ENCODE measurements around the gene TMEM131.

Gene TMEM131

GRCh38 chr2:97728091-97728731, 267.5 kb downstream of the TMEM131 start:
- in situ Hi-C loops (cut with HindIII; ENCODE audit: low sequenced_read_pairs), result no loop called here
- DNase-seq (ENCODE audit: low read depth, low spot score), result no peak
- TF ChIP-seq CTCF (IDR thresholded peaks at IDR 0.05; ENCODE audit: low read depth, low read length), result no peak
- no peak overlapping the region for H3K4me3 ChIP-seq (ENCODE audit: low read depth, low read length)

- in situ Hi-C loops (cut with HindIII; ENCODE audit: low sequenced_read_pairs), result no loop called here
- no peak for TF ChIP-seq CTCF (IDR thresholded peaks at IDR 0.05; ENCODE audit: low read depth, low read length)
- H3K4me3 ChIP-seq (ENCODE audit: low read depth, low read length), result no peak overlapping the region
- DNase-seq (ENCODE audit: low read depth, low spot score), result no peak
Measured at GRCh38 chr2:97727296-97727695, 268.5 kb downstream of the TMEM131 start.

GRCh38 chr2:97726261-97727064, 269.3 kb downstream of the TMEM131 start:
- DNase-seq (ENCODE audit: low read depth, low spot score), result no peak
- in situ Hi-C loops (cut with HindIII; ENCODE audit: low sequenced_read_pairs), result no loop called here
- TF ChIP-seq CTCF (IDR thresholded peaks at IDR 0.05; ENCODE audit: low read depth, low read length), result no peak
- H3K4me3 ChIP-seq (ENCODE audit: low read depth, low read length), result no peak overlapping the region

- TF ChIP-seq CTCF (IDR thresholded peaks at IDR 0.05; ENCODE audit: low read depth, low read length), result no peak
- in situ Hi-C loops (cut with HindIII; ENCODE audit: low sequenced_read_pairs), result no loop called here
- DNase-seq (ENCODE audit: low read depth, low spot score), result no peak
Measured at GRCh38 chr2:97724946-97725688, 270.6 kb downstream of the TMEM131 start.

GRCh38 chr2:97724501-97724900, 271.2 kb downstream of the TMEM131 start:
- in situ Hi-C loops (cut with HindIII; ENCODE audit: low sequenced_read_pairs), result no loop called here
- TF ChIP-seq CTCF (IDR thresholded peaks at IDR 0.05; ENCODE audit: low read depth, low read length), result no peak
- H3K4me3 ChIP-seq (ENCODE audit: low read depth, low read length), result no peak overlapping the region
- no peak for DNase-seq (ENCODE audit: low read depth, low spot score)

More at GRCh38 chr2:97724946-97725688, 270.6 kb downstream of the TMEM131 start:
- no peak overlapping the region for H3K4me3 ChIP-seq (ENCODE audit: low read depth, low read length)

GRCh38 chr2:97724073-97724410, 271.7 kb downstream of the TMEM131 start:
- no peak for DNase-seq (ENCODE audit: low read depth, low spot score)
- in situ Hi-C loops (cut with HindIII; ENCODE audit: low sequenced_read_pairs), result no loop called here
- H3K4me3 ChIP-seq (ENCODE audit: low read depth, low read length), result no peak overlapping the region
- no peak for TF ChIP-seq CTCF (IDR thresholded peaks at IDR 0.05; ENCODE audit: low read depth, low read length)

All from astrocyte of the spinal cord (primary cell).